Endodermal cell (in vitro differentiated cells): ENCODE data around the gene CEMIP2. TPM values are rescaled to one million over a fixed set of nuclear protein-coding genes. Genes with fewer than 3 reads are reported as not detected.

Experiments used
- DNase-seq: peaks from one replicate; pipeline ENCODE4 v3.0.0-alpha.2; 2017
- H3K27ac ChIP-seq: 2 replicates; pipeline ENCODE4 v1.5.1; 2013; ENCODE audit warnings: mild to moderate bottlenecking, low read depth, low read length, moderate library complexity
- H3K27me3 ChIP-seq: 2 replicates; pipeline ENCODE4 v1.6.1; 2013; ENCODE audit warnings: mild to moderate bottlenecking, low read length, moderate library complexity; ENCODE audit not compliant: insufficient read depth, control insufficient read depth, poor library complexity, severe bottlenecking
- H3K36me3 ChIP-seq: 2 replicates; pipeline ENCODE4 v1.7.0; 2013; ENCODE audit warnings: mild to moderate bottlenecking, low read length, moderate library complexity; ENCODE audit not compliant: control insufficient read depth, insufficient read depth
- H3K4me1 ChIP-seq: one replicate; pipeline ENCODE4 v1.7.0; 2013; ENCODE audit warnings: low read length; ENCODE audit not compliant: control insufficient read depth, insufficient read depth
- H3K4me3 ChIP-seq: 2 replicates; pipeline ENCODE4 v1.5.1; 2013; ENCODE audit warnings: mild to moderate bottlenecking, low read length, moderate library complexity
- H3K9ac ChIP-seq: 2 replicates; pipeline ENCODE4 v1.6.1; 2013; ENCODE audit warnings: mild to moderate bottlenecking, low read length, moderate library complexity; ENCODE audit not compliant: poor library complexity, severe bottlenecking; ENCODE audit errors: extremely low read depth
- H3K9me3 ChIP-seq: 2 replicates; pipeline ENCODE4 v1.6.1; 2013; ENCODE audit warnings: mild to moderate bottlenecking, low read length, moderate library complexity; ENCODE audit not compliant: control insufficient read depth
- H3K27ac Mint-ChIP-seq: 2 replicates; pipeline ENCODE4 v1.8.0; 2020; ENCODE audit warnings: mixed read lengths
- H3K27me3 Mint-ChIP-seq: 2 replicates; pipeline ENCODE4 v1.8.0; 2021; ENCODE audit warnings: mild to moderate bottlenecking, mixed read lengths; ENCODE audit not compliant: insufficient read depth
- H3K36me3 Mint-ChIP-seq: 2 replicates; pipeline ENCODE4 v1.8.0; 2020; ENCODE audit warnings: low read depth, mixed read lengths
- H3K4me1 Mint-ChIP-seq: 2 replicates; pipeline ENCODE4 v1.8.0; 2020; ENCODE audit warnings: mixed read lengths
- H3K4me3 Mint-ChIP-seq: 2 replicates; pipeline ENCODE4 v1.8.0; 2020; ENCODE audit warnings: mild to moderate bottlenecking, moderate library complexity, mixed read lengths
- H3K9me3 Mint-ChIP-seq: 2 replicates; pipeline ENCODE4 v1.8.0; 2020; ENCODE audit warnings: mild to moderate bottlenecking, mixed read lengths
- WGBS, 2 experiments: methylation state at CpG; one replicate each; pipeline versions ENCODE4 v1.1.5 to v1.1.7; 2013; ENCODE audit warnings: missing lambda C conversion rate in 2 of 2, mixed read lengths in 1 of 2; ENCODE audit not compliant: insufficient coverage in 1 of 2, insufficient read length in 1 of 2; 5-methylcytosine and 5-hydroxymethylcytosine counted together
- total RNA-seq, 2 donors: library from RNA; stranded (reverse); fragmentation: NEBNext Ultra II Directional in 1 of 2; extraction: Animal tissue kit (Norgen Biotek cat#: 25700) in 1 of 2; gene quantifications; 2 replicates in 1 of 2; 3 replicates in 1 of 2; pipeline ENCODE4 v1.2.1, GENCODE V29; 2021
- TF ChIP-seq, protein P1 (sequence below): fragments of 200-600 bp; sonication (generic); conservative IDR thresholded peaks from 2 replicates; pipeline ENCODE4 v1.5.0; 2021; ENCODE audit warnings: antibody characterized with exemption, mild to moderate bottlenecking

The CEMIP2 gene
- total RNA-seq, 2 donors from 2014 or later: 57.9 to 70.1 TPM

DNA sequence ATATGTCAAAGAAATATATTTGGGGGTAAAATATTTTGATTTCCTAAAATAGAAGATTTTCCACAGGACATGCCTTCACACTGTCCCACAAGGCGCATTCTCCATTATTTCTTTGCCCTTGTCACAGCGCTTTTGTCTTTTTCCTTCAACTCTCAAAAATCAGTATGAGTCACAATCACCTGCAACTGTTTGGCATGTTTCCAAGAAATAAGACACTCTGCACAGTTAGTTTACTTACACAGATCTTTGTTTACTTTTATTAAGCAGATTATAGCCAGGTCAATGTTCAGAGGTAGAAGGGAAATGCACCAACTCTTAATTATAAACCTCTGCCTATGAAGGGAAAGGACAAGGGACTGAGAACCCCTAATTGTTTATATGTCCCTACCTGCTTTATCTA is 9.5 kb downstream of the CEMIP2 start:
- H3K4me1 Mint-ChIP-seq: peaks cover 70% of the 10 kb centered on the region
- 57 to 67% methylated on average over 2 of the region's 2 CpGs for WGBS, 2 experiments
- H3K4me1 ChIP-seq: peaks cover 37% of the 10 kb centered on the region
- H3K27ac ChIP-seq: peak overlapping the region; percentile 72
- no peaks in the 10 kb centered on the region for H3K36me3 ChIP-seq
- TF ChIP-seq, protein P1, sequence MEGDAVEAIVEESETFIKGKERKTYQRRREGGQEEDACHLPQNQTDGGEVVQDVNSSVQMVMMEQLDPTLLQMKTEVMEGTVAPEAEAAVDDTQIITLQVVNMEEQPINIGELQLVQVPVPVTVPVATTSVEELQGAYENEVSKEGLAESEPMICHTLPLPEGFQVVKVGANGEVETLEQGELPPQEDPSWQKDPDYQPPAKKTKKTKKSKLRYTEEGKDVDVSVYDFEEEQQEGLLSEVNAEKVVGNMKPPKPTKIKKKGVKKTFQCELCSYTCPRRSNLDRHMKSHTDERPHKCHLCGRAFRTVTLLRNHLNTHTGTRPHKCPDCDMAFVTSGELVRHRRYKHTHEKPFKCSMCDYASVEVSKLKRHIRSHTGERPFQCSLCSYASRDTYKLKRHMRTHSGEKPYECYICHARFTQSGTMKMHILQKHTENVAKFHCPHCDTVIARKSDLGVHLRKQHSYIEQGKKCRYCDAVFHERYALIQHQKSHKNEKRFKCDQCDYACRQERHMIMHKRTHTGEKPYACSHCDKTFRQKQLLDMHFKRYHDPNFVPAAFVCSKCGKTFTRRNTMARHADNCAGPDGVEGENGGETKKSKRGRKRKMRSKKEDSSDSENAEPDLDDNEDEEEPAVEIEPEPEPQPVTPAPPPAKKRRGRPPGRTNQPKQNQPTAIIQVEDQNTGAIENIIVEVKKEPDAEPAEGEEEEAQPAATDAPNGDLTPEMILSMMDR: no peak
- H3K9me3 Mint-ChIP-seq: no peaks in the 10 kb centered on the region
- no peaks in the 10 kb centered on the region for H3K36me3 Mint-ChIP-seq
- no peak overlapping the region for H3K27ac Mint-ChIP-seq
- no peaks in the 10 kb centered on the region for H3K9me3 ChIP-seq
- no peaks in the 10 kb centered on the region for H3K27me3 ChIP-seq
- DNase-seq: no peak
- no peak overlapping the region for H3K4me3 ChIP-seq
- H3K9ac ChIP-seq: no peak overlapping the region
- H3K27me3 Mint-ChIP-seq: no peaks in the 10 kb centered on the region
- H3K4me3 Mint-ChIP-seq: peak overlapping the region; percentile 11

DNA sequence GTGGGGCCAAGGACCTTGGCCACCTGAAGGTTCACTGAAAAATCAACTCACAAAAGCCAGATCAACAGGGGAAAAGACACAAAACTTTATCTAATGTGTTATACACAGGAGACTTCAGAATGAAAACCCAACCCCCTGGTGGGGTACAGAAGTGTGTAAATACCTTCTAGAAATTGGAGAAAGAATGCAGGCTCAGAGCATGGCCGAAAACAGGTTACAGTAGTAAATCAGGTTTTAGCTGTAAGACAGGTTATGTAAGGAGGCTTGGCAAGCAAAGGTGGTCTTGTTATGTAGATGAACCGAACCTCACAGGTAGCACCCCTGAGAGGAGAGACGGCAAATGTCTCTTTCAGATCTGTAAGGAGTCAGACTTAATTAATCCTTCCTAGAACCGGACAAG is 10.0 kb downstream of the CEMIP2 start:
- H3K9ac ChIP-seq: no peak overlapping the region
- H3K27me3 ChIP-seq: no peaks in the 10 kb centered on the region
- peaks cover 67% of the 10 kb centered on the region for H3K4me1 Mint-ChIP-seq
- no peaks in the 10 kb centered on the region for H3K36me3 ChIP-seq
- H3K4me3 ChIP-seq: no peak overlapping the region
- H3K27me3 Mint-ChIP-seq: no peaks in the 10 kb centered on the region
- TF ChIP-seq, protein P1: no peak
- DNase-seq: peak; percentile 75
- H3K4me1 ChIP-seq: peaks cover 32% of the 10 kb centered on the region
- peak overlapping the region; percentile 11 for H3K4me3 Mint-ChIP-seq
- no peaks in the 10 kb centered on the region for H3K9me3 ChIP-seq
- no peaks in the 10 kb centered on the region for H3K36me3 Mint-ChIP-seq
- peak overlapping the region; percentile 7 for H3K27ac Mint-ChIP-seq
- WGBS, 2 experiments: 21 to 28% methylated on average over 3 to 4 of the region's 4 CpGs
- no peaks in the 10 kb centered on the region for H3K9me3 Mint-ChIP-seq
- H3K27ac ChIP-seq: peak overlapping the region; percentile 72

DNA sequence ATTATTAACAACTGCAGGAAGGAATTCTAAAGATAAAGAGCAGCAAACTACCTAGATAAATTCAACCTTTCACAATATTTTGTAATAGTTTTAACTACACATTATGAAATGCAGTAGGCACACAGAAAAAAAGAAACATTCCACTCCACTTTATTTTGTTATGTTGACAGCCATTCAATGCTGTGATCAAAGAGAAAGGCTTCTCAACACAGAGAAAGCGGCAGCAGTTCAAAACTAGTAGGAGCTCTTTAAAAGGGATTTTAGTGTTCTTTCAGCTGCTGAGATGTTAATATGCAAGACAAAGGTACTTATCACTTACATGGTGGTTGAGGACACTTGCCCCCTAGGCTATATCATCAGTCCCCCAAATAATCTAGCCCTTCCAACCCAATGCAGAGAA is 11.6 kb downstream of the CEMIP2 start:
- Histone ChIP-seq H3K9ac (no peak overlapping the region), H3K9me3 (no peaks in the 10 kb centered on the region), H3K36me3 (no peaks in the 10 kb centered on the region), H3K4me3 (peak overlapping the region; percentile 44), H3K4me1 (peaks cover 30% of the 10 kb centered on the region), H3K27me3 (no peaks in the 10 kb centered on the region), H3K27ac (peak overlapping the region; percentile 59)
- H3K4me3 Mint-ChIP-seq: peak overlapping the region; percentile 16
- TF ChIP-seq, protein P1: no peak
- WGBS, 2 experiments: 64% methylated on average over 1 of the region's 1 CpG; no CpG with 5 or more reads in 1 of the 2 experiments
- H3K36me3 Mint-ChIP-seq: no peaks in the 10 kb centered on the region
- no peaks in the 10 kb centered on the region for H3K27me3 Mint-ChIP-seq
- no peaks in the 10 kb centered on the region for H3K9me3 Mint-ChIP-seq
- H3K4me1 Mint-ChIP-seq: peaks cover 71% of the 10 kb centered on the region
- DNase-seq: no peak
- no peak overlapping the region for H3K27ac Mint-ChIP-seq
